Suppressor macrophage treated with lipopolysaccharide for 1 hour (primary cell): ENCODE results near the gene GTF3C4.

Source experiments
- DNase-seq, 3 donors: peaks; one replicate each; pipeline ENCODE4 v3.0.0-alpha.2; 2020 to 2022

The GTF3C4 gene

GRCh38 chr9:132670457-132671391, at the start of gene GTF3C4:
GTF3C4 (plus strand) TSS chr9:132670464; CDS start chr9:132670599, 135 bp downstream.
- DNase-seq, result peak; percentile 7 to 37 (median 36)

GRCh38 chr9:132622159-132622558, 48.1 kb upstream of the GTF3C4 start:
- no peak for DNase-seq

GRCh38 chr9:132626285-132626684, 44.0 kb upstream of the GTF3C4 start:
- no peak for DNase-seq

- no peak for DNase-seq
These were observed 43.2 kb upstream of the GTF3C4 start for GRCh38 chr9:132627106-132627505.

- DNase-seq, result no peak
These were observed 42.7 kb upstream of the GTF3C4 start for GRCh38 chr9:132627594-132627993.

GRCh38 chr9:132628746-132629145, 41.5 kb upstream of the GTF3C4 start:
- DNase-seq, result no peak

GRCh38 chr9:132630116-132630515, 40.1 kb upstream of the GTF3C4 start:
- DNase-seq, result no peak

GRCh38 chr9:132630811-132631210, 39.5 kb upstream of the GTF3C4 start:
- DNase-seq, result no peak

- DNase-seq, result no peak
These were observed 39.0 kb upstream of the GTF3C4 start for GRCh38 chr9:132631280-132631679.

GRCh38 chr9:132631685-132632084, 38.6 kb upstream of the GTF3C4 start:
- DNase-seq, result no peak

- DNase-seq, result no peak
These were observed 37.7 kb upstream of the GTF3C4 start for GRCh38 chr9:132632413-132633129.

- DNase-seq, result no peak
These were observed 35.9 kb upstream of the GTF3C4 start for GRCh38 chr9:132634327-132634726.

GRCh38 chr9:132637351-132637750, 32.9 kb upstream of the GTF3C4 start:
- no peak for DNase-seq

- no peak for DNase-seq
These were observed 32.5 kb upstream of the GTF3C4 start for GRCh38 chr9:132637801-132638200.

- no peak for DNase-seq
These were observed 32.0 kb upstream of the GTF3C4 start for GRCh38 chr9:132638240-132638639.

GRCh38 chr9:132639322-132639721, 30.9 kb upstream of the GTF3C4 start:
- DNase-seq, result no peak

GRCh38 chr9:132641216-132641615, 29.0 kb upstream of the GTF3C4 start:
- no peak for DNase-seq

GRCh38 chr9:132644251-132644650, 26.0 kb upstream of the GTF3C4 start:
- DNase-seq, result no peak

GRCh38 chr9:132645306-132645705, 25.0 kb upstream of the GTF3C4 start:
- no peak for DNase-seq

- DNase-seq, result no peak
These were observed 24.6 kb upstream of the GTF3C4 start for GRCh38 chr9:132645711-132646110.

- no peak for DNase-seq
These were observed 23.5 kb upstream of the GTF3C4 start for GRCh38 chr9:132646726-132647125.

GRCh38 chr9:132647355-132647754, 22.9 kb upstream of the GTF3C4 start:
- no peak for DNase-seq

- DNase-seq, result no peak
These were observed 22.5 kb upstream of the GTF3C4 start for GRCh38 chr9:132647806-132648205.

- DNase-seq, result no peak
These were observed 22.0 kb upstream of the GTF3C4 start for GRCh38 chr9:132648283-132648682.
